Stimulated activated CD8-positive, alpha-beta memory T cell treated with anti-CD3 and anti-CD28 coated beads, Interleukin-7, amount 100 ng/mL, for 48 hours (primary cell): Measurements from ENCODE around the gene TP53I11.
A peak's percentile ranks its signal among the peaks of the same experiment; 100 is the strongest.

Source experiments
- DNase-seq, 2 donors: peaks; one replicate each; pipeline ENCODE4 v3.0.0-alpha.2; 2020; ENCODE audit warnings: low read depth in 1 of 2; ENCODE audit errors: extremely low read depth in 1 of 2

Gene TP53I11

GRCh38 chr11:44916801-44917385 lies 33.8 kb downstream of the TP53I11 start:
- no peak for DNase-seq

- DNase-seq = no peak
Measured at GRCh38 chr11:44916331-44916730, 34.4 kb downstream of the TP53I11 start.

- DNase-seq = no peak
Measured at GRCh38 chr11:44915621-44916020, 35.1 kb downstream of the TP53I11 start.

GRCh38 chr11:44915004-44915403 lies 35.7 kb downstream of the TP53I11 start:
- DNase-seq = no peak

- no peak for DNase-seq
Measured at GRCh38 chr11:44914105-44914504, 36.6 kb downstream of the TP53I11 start.

- DNase-seq = no peak
Measured at GRCh38 chr11:44913502-44913901, 37.2 kb downstream of the TP53I11 start.

GRCh38 chr11:44912270-44912987 lies 38.3 kb downstream of the TP53I11 start:
- no peak for DNase-seq

GRCh38 chr11:44911029-44911814 lies 39.5 kb downstream of the TP53I11 start:
- peak; percentile 50 to 73 for DNase-seq

- DNase-seq = no peak
Measured at GRCh38 chr11:44910591-44910990, 40.1 kb downstream of the TP53I11 start.

- no peak for DNase-seq
Measured at GRCh38 chr11:44909557-44909956, 41.1 kb downstream of the TP53I11 start.

GRCh38 chr11:44906649-44907048 lies 44.0 kb downstream of the TP53I11 start:
- no peak for DNase-seq

- no peak for DNase-seq
Measured at GRCh38 chr11:44905131-44905866, 45.4 kb downstream of the TP53I11 start.

- DNase-seq = no peak
Measured at GRCh38 chr11:44904261-44905020, 46.2 kb downstream of the TP53I11 start.

GRCh38 chr11:44903518-44903917 lies 47.2 kb downstream of the TP53I11 start:
- no peak for DNase-seq

- no peak for DNase-seq
Measured at GRCh38 chr11:44903035-44903434, 47.6 kb downstream of the TP53I11 start.

- no peak for DNase-seq
Measured at GRCh38 chr11:44901786-44902185, 48.9 kb downstream of the TP53I11 start.

- no peak for DNase-seq
Measured at GRCh38 chr11:44901120-44901633, 49.5 kb downstream of the TP53I11 start.

- no peak for DNase-seq
Measured at GRCh38 chr11:44899959-44900358, 50.7 kb downstream of the TP53I11 start.

GRCh38 chr11:44893846-44894617 lies 56.7 kb downstream of the TP53I11 start:
- peak; percentile 36 to 51 for DNase-seq
